ENCODE measurements around the gene CERS2. TPM values are rescaled to one million over a fixed set of nuclear protein-coding genes. Genes with fewer than 3 reads are reported as not detected.

The CERS2 gene
- polyA plus RNA-seq, 6 donors from 2014 or later: 95.5 to 127 (median 115) TPM

Other genes starting within 250 kb of the CERS2 start
- 100 to 1,000 TPM; 483 to 722 (median 616) TPM for gene CTSS, start 209.1 kb downstream of the CERS2 start, polyA plus RNA-seq (ENCODE audit: low read depth in 6 of 6)
- 1 to 10 TPM in 1 of 6 donors, under 1 TPM in 3, not detected in 2; 0.18 to 1.2 (median 0.51) TPM for gene CTSK, start 166.6 kb downstream of the CERS2 start, polyA plus RNA-seq (ENCODE audit: low read depth in 6 of 6)
- 10 to 100 TPM; 15.0 to 33.4 (median 26.0) TPM for gene ARNT, start 98.2 kb downstream of the CERS2 start, polyA plus RNA-seq (ENCODE audit: low read depth in 6 of 6)
- not detected for gene CTXND2, start 87.7 kb downstream of the CERS2 start, polyA plus RNA-seq (ENCODE audit: low read depth in 6 of 6)
- 10 to 100 TPM; 16.5 to 30.5 (median 22.6) TPM for gene SETDB1, start 48.5 kb downstream of the CERS2 start, polyA plus RNA-seq (ENCODE audit: low read depth in 6 of 6)
- under 1 TPM in 2 of 6 donors, not detected in 4; 0.13 to 0.42 TPM for gene ANXA9, start 7.5 kb upstream of the CERS2 start, polyA plus RNA-seq (ENCODE audit: low read depth in 6 of 6)
- gene MINDY1, start 32.1 kb upstream of the CERS2 start, polyA plus RNA-seq (ENCODE audit: low read depth in 6 of 6): 1 to 10 TPM; 2.4 to 8.8 (median 3.5) TPM
- 10 to 100 TPM; 40.2 to 89.9 (median 48.7) TPM for gene PRUNE1, start 33.6 kb upstream of the CERS2 start, polyA plus RNA-seq (ENCODE audit: low read depth in 6 of 6)
- gene BNIPL, start 61.8 kb upstream of the CERS2 start, polyA plus RNA-seq (ENCODE audit: low read depth in 6 of 6): under 1 TPM in 1 of 6 donors, not detected in 5; 0.19 TPM
- 10 to 100 TPM in 1 of 6 donors, 1 to 10 TPM in 5; 1.3 to 10.7 (median 8.2) TPM for gene C1orf56, start 72.9 kb upstream of the CERS2 start, polyA plus RNA-seq (ENCODE audit: low read depth in 6 of 6)
- 100 to 1,000 TPM in 5 of 6 donors, 10 to 100 TPM in 1; 98.9 to 152 (median 119) TPM for gene CDC42SE1, start 84.8 kb upstream of the CERS2 start, polyA plus RNA-seq (ENCODE audit: low read depth in 6 of 6)
- gene MLLT11, start 85.6 kb upstream of the CERS2 start, polyA plus RNA-seq (ENCODE audit: low read depth in 6 of 6): 1 to 10 TPM in 5 of 6 donors, under 1 TPM in 1; 0.82 to 3.1 (median 2.5) TPM
- 1 to 10 TPM; 2.4 to 9.2 (median 4.8) TPM for gene GABPB2, start 95.9 kb upstream of the CERS2 start, polyA plus RNA-seq (ENCODE audit: low read depth in 6 of 6)
- gene SEMA6C, start 171.8 kb upstream of the CERS2 start, polyA plus RNA-seq (ENCODE audit: low read depth in 6 of 6): not detected
- 10 to 100 TPM in 2 of 6 donors, 1 to 10 TPM in 3, not detected in 1; 5.0 to 15.6 (median 8.3) TPM for gene TNFAIP8L2, start 181.8 kb upstream of the CERS2 start, polyA plus RNA-seq (ENCODE audit: low read depth in 6 of 6)
- 1 to 10 TPM in 1 of 6 donors, under 1 TPM in 4, not detected in 1; 0.25 to 1.1 (median 0.60) TPM for gene LYSMD1, start 191.1 kb upstream of the CERS2 start, polyA plus RNA-seq (ENCODE audit: low read depth in 6 of 6)
- 10 to 100 TPM; 62.2 to 96.1 (median 71.2) TPM for gene SCNM1, start 191.3 kb upstream of the CERS2 start, polyA plus RNA-seq (ENCODE audit: low read depth in 6 of 6)
- 1 to 10 TPM in 1 of 6 donors, under 1 TPM in 2, not detected in 3; 0.32 to 1.2 (median 0.53) TPM for gene TMOD4, start 201.1 kb upstream of the CERS2 start, polyA plus RNA-seq (ENCODE audit: low read depth in 6 of 6)
- 10 to 100 TPM; 58.1 to 81.1 (median 72.1) TPM for gene VPS72, start 215.4 kb upstream of the CERS2 start, polyA plus RNA-seq (ENCODE audit: low read depth in 6 of 6)
- 10 to 100 TPM; 17.0 to 22.9 (median 19.7) TPM for gene PIP5K1A, start 223.7 kb upstream of the CERS2 start, polyA plus RNA-seq (ENCODE audit: low read depth in 6 of 6)

All from naive B cell (primary cell).